HFF-Myc (cell line): ENCODE measurements around the gene MSMB.

Experiments used
- DNase-seq: peaks from one replicate; pipeline ENCODE4 v3.0.0-alpha.2; 2011; ENCODE audit warnings: low read depth; ENCODE audit errors: extremely low read depth
- H3K4me3 ChIP-seq: replicated peaks from 2 replicates; pipeline ENCODE4 v1.5.1; 2011; ENCODE audit warnings: low read depth, mild to moderate bottlenecking, control low read depth, low read length
- CTCF ChIP-seq: IDR thresholded peaks from 2 replicates; pipeline ENCODE4 v1.5.1; 2012; ENCODE audit warnings: mild to moderate bottlenecking, low read depth, low read length, control low read depth; ENCODE audit errors: missing control alignments

The MSMB gene

GRCh38 chr10:46017733-46018132 is 28.3 kb downstream of the MSMB start:
- DNase-seq, result no peak
- no peak for TF ChIP-seq CTCF
- no peak overlapping the region for H3K4me3 ChIP-seq

- TF ChIP-seq CTCF, result no peak
- no peak overlapping the region for H3K4me3 ChIP-seq
- no peak for DNase-seq
Measured at GRCh38 chr10:46016811-46017210, 29.3 kb downstream of the MSMB start.

- no peak for DNase-seq
- no peak overlapping the region for H3K4me3 ChIP-seq
- TF ChIP-seq CTCF, result no peak
Measured at GRCh38 chr10:46016190-46016589, 29.9 kb downstream of the MSMB start.

GRCh38 chr10:46014683-46015405 is 31.2 kb downstream of the MSMB start:
- no peak for DNase-seq
- no peak overlapping the region for H3K4me3 ChIP-seq
- no peak for TF ChIP-seq CTCF

GRCh38 chr10:46014206-46014605 is 31.9 kb downstream of the MSMB start:
- DNase-seq, result no peak
- TF ChIP-seq CTCF, result no peak
- H3K4me3 ChIP-seq, result no peak overlapping the region

- DNase-seq, result no peak
- no peak for TF ChIP-seq CTCF
- no peak overlapping the region for H3K4me3 ChIP-seq
Measured at GRCh38 chr10:46012746-46013145, 33.3 kb downstream of the MSMB start.

GRCh38 chr10:46006219-46006618 is 39.9 kb downstream of the MSMB start:
- no peak overlapping the region for H3K4me3 ChIP-seq
- DNase-seq, result no peak
- TF ChIP-seq CTCF, result no peak
